Esophagus muscularis mucosa (tissue), 4 donors: ENCODE data around the gene FEZF2. TPM values are rescaled to one million over a fixed set of nuclear protein-coding genes. Genes with fewer than 3 reads are reported as not detected.

Experiments
- DNase-seq: peaks from one replicate; pipeline ENCODE4 v3.0.0-alpha.2; 2017; ENCODE audit errors: extremely low spot score
- H3K27ac ChIP-seq, 4 donors: fragments of 200-600 bp; sonication (generic); replicated peaks in 1 of 4; 1 replicate in 3 of 4; 2 replicates in 1 of 4; pipeline ENCODE4 v1.5.1; 2016 to 2019; ENCODE audit warnings: mild to moderate bottlenecking in 1 of 4
- H3K27me3 ChIP-seq, 4 donors: fragments of 200-600 bp; sonication (generic); one replicate each; pipeline versions ENCODE4 v1.5.1 to v1.6.0; 2016 to 2019
- H3K36me3 ChIP-seq, 4 donors: fragments of 200-600 bp; sonication (generic); one replicate each; pipeline ENCODE4 v1.5.1; 2016 to 2019
- H3K4me1 ChIP-seq, 4 donors: fragments of 200-600 bp; sonication (generic); one replicate each; pipeline ENCODE4 v1.5.1; 2016 to 2019
- H3K4me3 ChIP-seq, 4 donors: fragments of 200-600 bp; sonication (generic); 1 replicate in 2 of 4; 2 replicates in 2 of 4; pipeline ENCODE4 v1.5.1; 2016 to 2019; ENCODE audit warnings: mild to moderate bottlenecking in 4 of 4, moderate library complexity in 1 of 4
- H3K9me3 ChIP-seq, 4 donors: fragments of 200-600 bp; sonication (generic); 1 replicate in 3 of 4; 2 replicates in 1 of 4; pipeline ENCODE4 v1.5.1; 2016 to 2019
- EP300 ChIP-seq: sonication (generic); formaldehyde crosslinking; IDR thresholded peaks from one replicate; pipeline ENCODE4 v1.6.1; 2017; ENCODE audit warnings: antibody characterized with exemption
- POLR2A ChIP-seq: fragments of 450-650 bp; IDR thresholded peaks from one replicate; pipeline ENCODE4 v1.6.1; 2017; ENCODE audit warnings: antibody characterized with exemption, moderate library complexity, mild to moderate bottlenecking, low read depth
- POLR2AphosphoS5 ChIP-seq, 2 donors: sonication (generic); formaldehyde crosslinking; IDR thresholded peaks; one replicate each; pipeline ENCODE4 v1.6.1; 2017; ENCODE audit warnings: antibody characterized with exemption in 2 of 2
- WGBS: methylation state at CpG from one replicate; pipeline ENCODE4 v1.1.5; 2018; 5-methylcytosine and 5-hydroxymethylcytosine counted together
- intact Hi-C: fragments of 100-400 bp; cut with DNase I; formaldehyde crosslinking; loops from one replicate; pipeline ENCODE4 v1.15.1; 2023
- total RNA-seq, 4 donors: library from RNA; depleted of rRNA; stranded (reverse); fragments of >200 nt; gene quantifications; one replicate each; pipeline versions ENCODE4 v1.1.0 to v1.2.1, GENCODE V29; 2016
- TF ChIP-seq, protein P1 (sequence below), 3 experiments: fragments of 200-600 bp in 2 of 3; fragments of 450-650 bp in 1 of 3; sonication (generic) in 2 of 3; IDR thresholded peaks; one replicate each; pipeline ENCODE4 v1.5.1; 2017 to 2019; ENCODE audit warnings: antibody characterized with exemption in 3 of 3, mild to moderate bottlenecking in 2 of 3, moderate library complexity in 1 of 3

Gene FEZF2
- total RNA-seq, 4 donors from 2014 or later: not detected

DNA sequence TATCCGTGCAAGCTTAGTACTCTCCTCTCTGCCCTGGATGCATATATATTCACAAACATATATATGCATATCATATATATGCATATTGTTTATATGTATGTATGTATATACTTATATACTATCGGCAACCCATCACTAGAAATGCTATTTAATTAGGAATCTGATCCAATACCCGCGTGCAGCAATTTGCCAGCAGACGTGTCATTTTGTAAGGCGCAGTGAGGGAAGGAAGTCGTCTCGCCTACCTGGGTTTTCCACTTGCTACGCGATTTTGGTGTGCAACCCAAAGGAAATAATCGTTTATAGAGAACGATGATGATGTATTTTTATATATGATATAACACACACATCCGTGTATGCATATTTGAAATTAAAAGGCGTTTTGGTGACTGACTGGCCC, 5.6 kb upstream of the FEZF2 start:
- no peaks in the 10 kb centered on the region for H3K36me3 ChIP-seq
- peaks cover 0 to 90% (median 24%) of the 10 kb centered on the region in 4 donors for H3K27me3 ChIP-seq
- peaks cover 9 to 31% (median 21%) of the 10 kb centered on the region in 4 donors for H3K4me1 ChIP-seq
- no peak overlapping the region for H3K4me3 ChIP-seq
- TF ChIP-seq POLR2A (no peak), EP300 (no peak)
- no peaks in the 10 kb centered on the region for H3K9me3 ChIP-seq
- no peak overlapping the region for H3K27ac ChIP-seq
- intact Hi-C loops: no loop called here
- DNase-seq: no peak
- WGBS: 3% methylated on average over 14 of the region's 14 CpGs

DNA sequence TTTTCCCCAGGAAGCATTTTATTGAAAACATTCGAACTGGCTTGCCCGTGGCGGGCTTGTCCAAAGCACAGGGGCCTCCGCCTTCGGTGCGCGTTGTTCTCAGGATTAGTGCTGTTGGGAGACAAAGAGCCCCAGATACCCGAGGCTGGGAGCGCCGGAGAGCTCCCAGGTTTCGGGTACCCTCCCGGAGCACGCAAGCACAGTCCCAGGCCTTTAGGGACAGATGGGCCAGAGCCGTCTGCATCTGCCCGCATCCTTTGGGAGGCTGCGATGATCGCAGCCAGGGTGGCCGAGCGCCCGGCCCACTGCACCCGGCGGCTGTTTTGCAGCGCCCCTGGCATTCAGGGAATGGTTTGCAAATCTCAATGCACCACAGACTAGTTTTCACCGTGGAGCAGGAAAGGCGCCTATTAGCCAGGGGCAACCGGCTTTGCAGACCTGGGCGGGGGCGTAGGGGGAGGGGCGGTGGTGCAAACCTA, 5.0 kb upstream of the FEZF2 start:
- peaks cover 11 to 37% (median 26%) of the 10 kb centered on the region in 4 donors for H3K4me1 ChIP-seq
- H3K27me3 ChIP-seq: peaks cover 0 to 93% (median 27%) of the 10 kb centered on the region in 4 donors
- no peak overlapping the region for H3K27ac ChIP-seq
- no peaks in the 10 kb centered on the region for H3K9me3 ChIP-seq
- 7% methylated on average over 13 of the region's 29 CpGs for WGBS
- intact Hi-C loops: no loop called here
- no peak for DNase-seq
- TF ChIP-seq EP300 (no peak), POLR2AphosphoS5 (IDR thresholded peaks at IDR 0.05) (no peak), POLR2A (no peak)
- TF ChIP-seq, protein P1, sequence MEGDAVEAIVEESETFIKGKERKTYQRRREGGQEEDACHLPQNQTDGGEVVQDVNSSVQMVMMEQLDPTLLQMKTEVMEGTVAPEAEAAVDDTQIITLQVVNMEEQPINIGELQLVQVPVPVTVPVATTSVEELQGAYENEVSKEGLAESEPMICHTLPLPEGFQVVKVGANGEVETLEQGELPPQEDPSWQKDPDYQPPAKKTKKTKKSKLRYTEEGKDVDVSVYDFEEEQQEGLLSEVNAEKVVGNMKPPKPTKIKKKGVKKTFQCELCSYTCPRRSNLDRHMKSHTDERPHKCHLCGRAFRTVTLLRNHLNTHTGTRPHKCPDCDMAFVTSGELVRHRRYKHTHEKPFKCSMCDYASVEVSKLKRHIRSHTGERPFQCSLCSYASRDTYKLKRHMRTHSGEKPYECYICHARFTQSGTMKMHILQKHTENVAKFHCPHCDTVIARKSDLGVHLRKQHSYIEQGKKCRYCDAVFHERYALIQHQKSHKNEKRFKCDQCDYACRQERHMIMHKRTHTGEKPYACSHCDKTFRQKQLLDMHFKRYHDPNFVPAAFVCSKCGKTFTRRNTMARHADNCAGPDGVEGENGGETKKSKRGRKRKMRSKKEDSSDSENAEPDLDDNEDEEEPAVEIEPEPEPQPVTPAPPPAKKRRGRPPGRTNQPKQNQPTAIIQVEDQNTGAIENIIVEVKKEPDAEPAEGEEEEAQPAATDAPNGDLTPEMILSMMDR (IDR thresholded peaks at IDR 0.05): no peak
- no peaks in the 10 kb centered on the region for H3K36me3 ChIP-seq
- no peak overlapping the region for H3K4me3 ChIP-seq

GRCh38 chr3:62376906-62377877, 3.8 kb upstream of the FEZF2 start:
- no peak for TF ChIP-seq POLR2A
- no peak for TF ChIP-seq EP300
- TF ChIP-seq, protein P1 (IDR thresholded peaks at IDR 0.05): no peak
- no peak for TF ChIP-seq POLR2AphosphoS5 (IDR thresholded peaks at IDR 0.05)
- no peak for DNase-seq
- intact Hi-C loops: no loop called here
- no peak overlapping the region for H3K27ac ChIP-seq
- H3K36me3 ChIP-seq: no peaks in the 10 kb centered on the region
- WGBS: 25% methylated on average over 50 of the region's 65 CpGs
- peaks cover 11 to 48% (median 38%) of the 10 kb centered on the region in 4 donors for H3K4me1 ChIP-seq
- H3K4me3 ChIP-seq: no peak overlapping the region
- peaks cover 0 to 100% (median 32%) of the 10 kb centered on the region in 4 donors for H3K27me3 ChIP-seq
- H3K9me3 ChIP-seq: no peaks in the 10 kb centered on the region

DNA sequence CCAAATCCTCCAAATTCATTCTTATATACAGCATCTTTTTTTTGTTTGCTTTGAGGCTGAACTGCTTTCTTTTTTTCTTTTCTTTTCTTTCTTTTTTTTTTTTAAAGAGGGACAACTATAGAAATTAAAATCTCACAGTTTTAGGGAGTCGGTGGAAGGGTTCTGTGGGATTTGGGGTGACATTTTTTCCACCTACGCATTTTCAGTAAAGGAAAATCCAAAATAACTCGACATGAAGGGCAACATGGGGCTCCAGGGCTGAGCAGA, 3.0 kb upstream of the FEZF2 start:
- peaks cover 0 to 100% (median 39%) of the 10 kb centered on the region in 4 donors for H3K27me3 ChIP-seq
- H3K9me3 ChIP-seq: no peaks in the 10 kb centered on the region
- no peaks in the 10 kb centered on the region for H3K36me3 ChIP-seq
- H3K27ac ChIP-seq: no peak overlapping the region
- no peak for TF ChIP-seq POLR2A
- no peak for TF ChIP-seq EP300
- TF ChIP-seq, protein P1 (IDR thresholded peaks at IDR 0.05): no peak
- no peak for TF ChIP-seq POLR2AphosphoS5 (IDR thresholded peaks at IDR 0.05)
- no peak overlapping the region for H3K4me3 ChIP-seq
- DNase-seq: no peak
- intact Hi-C loops: no loop called here
- 64% methylated on average over 3 of the region's 3 CpGs for WGBS
- H3K4me1 ChIP-seq: peaks cover 11 to 56% (median 44%) of the 10 kb centered on the region in 4 donors

GRCh38 chr3:62375655-62376453, 2.5 kb upstream of the FEZF2 start:
- Histone ChIP-seq H3K4me3 (no peak overlapping the region), H3K9me3 (no peaks in the 10 kb centered on the region), H3K27me3 (peaks cover 0 to 100% (median 44%) of the 10 kb centered on the region in 4 donors), H3K27ac (no peak overlapping the region), H3K36me3 (no peaks in the 10 kb centered on the region), H3K4me1 (peaks cover 11 to 62% (median 48%) of the 10 kb centered on the region in 4 donors)
- TF ChIP-seq EP300 (no peak), POLR2AphosphoS5 (IDR thresholded peaks at IDR 0.05) (no peak), POLR2A (no peak)
- TF ChIP-seq, protein P1 (IDR thresholded peaks at IDR 0.05): no peak
- intact Hi-C loops: no loop called here
- DNase-seq: no peak
- WGBS: 23% methylated on average over 14 of the region's 14 CpGs
